D721Med (cell line): ENCODE data around the gene BMPER.
A peak's percentile ranks its signal among the peaks of the same experiment; 100 is the strongest.

Source experiments
- DNase-seq: peaks from one replicate; pipeline ENCODE4 v3.0.0; 2011; ENCODE audit warnings: low spot score; ENCODE audit not compliant: insufficient read length
- FAIRE-seq: peaks from 2 replicates; lab custom pipeline; 2011; peaks lifted over from hg19 to GRCh38; lab: Jason Lieb, UNC
- CTCF ChIP-seq: IDR thresholded peaks from 2 replicates; pipeline ENCODE4 v1.5.1; 2012; ENCODE audit warnings: mild to moderate bottlenecking, control low read depth; ENCODE audit not compliant: insufficient read depth; ENCODE audit errors: missing control alignments

Gene BMPER

GRCh38 chr7:34136698-34137097 is 231.4 kb downstream of the BMPER start:
- no peak for TF ChIP-seq CTCF
- no peak for DNase-seq
- no peak for FAIRE-seq

- FAIRE-seq (no peak), DNase-seq (no peak)
- no peak for TF ChIP-seq CTCF
Measured at GRCh38 chr7:34137176-34137575, 231.8 kb downstream of the BMPER start.

- no peak for FAIRE-seq
- TF ChIP-seq CTCF = no peak
- no peak for DNase-seq
Measured at GRCh38 chr7:34138483-34138882, 233.1 kb downstream of the BMPER start.

- FAIRE-seq = no peak
- no peak for TF ChIP-seq CTCF
- DNase-seq = no peak
Measured at GRCh38 chr7:34139086-34139485, 233.7 kb downstream of the BMPER start.

- TF ChIP-seq CTCF = no peak
- DNase-seq (no peak), FAIRE-seq (no peak)
Measured at GRCh38 chr7:34140066-34140465, 234.7 kb downstream of the BMPER start.

- no peak for DNase-seq
- peak; percentile 88 for FAIRE-seq
Measured at GRCh38 chr7:34143402-34143801, 238.1 kb downstream of the BMPER start.

GRCh38 chr7:34145603-34146002 is 240.3 kb downstream of the BMPER start:
- no peak for FAIRE-seq
- TF ChIP-seq CTCF = no peak
- DNase-seq = no peak

More at GRCh38 chr7:34143402-34143801, 238.1 kb downstream of the BMPER start:
- TF ChIP-seq CTCF = no peak
